Mononuclear cell (primary cell): ENCODE data around the gene ATXN3. TPM values are rescaled to one million over a fixed set of nuclear protein-coding genes. Genes with fewer than 3 reads are reported as not detected.
A peak's percentile ranks its signal among the peaks of the same experiment; 100 is the strongest.

Experiments used
- H3K27me3 ChIP-seq: 2 replicates; pipeline ENCODE4 v1.6.0; 2011; ENCODE audit warnings: low read length, control low read depth; ENCODE audit not compliant: insufficient read depth
- H3K4me1 ChIP-seq: 2 replicates; pipeline ENCODE4 v1.5.1; 2011; ENCODE audit warnings: mild to moderate bottlenecking, low read length, control low read depth; ENCODE audit not compliant: insufficient read depth
- H3K4me3 ChIP-seq: 2 replicates; pipeline ENCODE4 v1.5.1; 2011; ENCODE audit warnings: mild to moderate bottlenecking, low read length, moderate library complexity
- H3K9me3 ChIP-seq: 2 replicates; pipeline ENCODE4 v1.5.1; 2011; ENCODE audit warnings: low read depth, mild to moderate bottlenecking, control low read depth, low read length
- total RNA-seq: library from RNA; depleted of rRNA; stranded (reverse); fragments of >200 nt; gene quantifications from one replicate; pipeline ENCODE4 v1.2.3, GENCODE V29; 2012

Gene ATXN3
- total RNA-seq, 1 donor = 35.6 TPM

GRCh38 chr14:92039063-92039718 lies 67.2 kb downstream of the ATXN3 start:
- Histone ChIP-seq H3K9me3 (no peaks in the 10 kb centered on the region), H3K4me3 (peak overlapping the region; percentile 81)

DNA sequence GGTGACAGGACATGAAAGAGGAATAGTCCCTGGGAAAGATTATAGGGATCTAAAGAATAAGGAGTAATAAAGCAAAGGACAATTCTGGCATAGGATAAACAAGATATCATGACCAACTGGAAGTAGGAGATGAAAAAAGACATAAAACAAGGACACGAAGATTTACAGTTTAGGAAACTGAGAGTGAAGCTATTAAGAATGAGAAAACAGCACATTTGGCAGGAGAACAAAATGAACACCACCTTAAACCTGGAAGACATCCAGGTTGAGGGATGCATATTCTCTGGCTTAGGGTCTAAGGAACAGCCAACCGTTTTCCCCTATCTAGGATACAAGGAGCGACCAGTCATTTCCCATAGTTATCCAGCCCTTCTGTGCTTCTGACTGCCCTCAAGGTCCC lies 68.4 kb downstream of the ATXN3 start:
- H3K27me3 ChIP-seq = no peaks in the 10 kb centered on the region
- H3K4me1 ChIP-seq = peaks cover 38% of the 10 kb centered on the region
- no peak overlapping the region for H3K4me3 ChIP-seq
- no peaks in the 10 kb centered on the region for H3K9me3 ChIP-seq

More at GRCh38 chr14:92039063-92039718, 67.2 kb downstream of the ATXN3 start:
- no peaks in the 10 kb centered on the region for H3K27me3 ChIP-seq
- peaks cover 38% of the 10 kb centered on the region for H3K4me1 ChIP-seq

DNA sequence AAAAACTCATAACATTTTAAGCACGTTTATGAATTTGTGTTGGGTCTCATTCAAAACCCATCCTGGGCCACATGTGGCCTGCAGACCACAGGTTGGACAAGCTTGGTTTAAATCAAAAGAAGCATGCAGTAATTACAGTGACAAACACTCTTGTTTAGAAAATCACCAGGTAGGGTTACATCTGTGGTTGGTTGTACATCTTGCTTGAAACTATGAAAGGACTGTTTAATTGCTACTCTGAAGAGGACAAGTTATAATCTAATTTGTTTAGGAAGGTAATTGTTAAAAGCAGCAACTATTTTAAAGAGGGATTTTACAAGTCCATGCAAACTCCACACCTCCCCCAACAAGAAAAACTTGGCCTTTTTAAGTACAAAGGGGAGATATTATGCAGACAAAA lies 70.5 kb downstream of the ATXN3 start:
- H3K27me3 ChIP-seq = no peaks in the 10 kb centered on the region
- H3K9me3 ChIP-seq = no peaks in the 10 kb centered on the region
- H3K4me3 ChIP-seq = no peak overlapping the region
- H3K4me1 ChIP-seq = peaks cover 33% of the 10 kb centered on the region

GRCh38 chr14:92033906-92034687 lies 72.3 kb downstream of the ATXN3 start:
- Histone ChIP-seq H3K27me3 (no peaks in the 10 kb centered on the region), H3K4me3 (no peak overlapping the region), H3K9me3 (no peaks in the 10 kb centered on the region), H3K4me1 (peaks cover 24% of the 10 kb centered on the region)

DNA sequence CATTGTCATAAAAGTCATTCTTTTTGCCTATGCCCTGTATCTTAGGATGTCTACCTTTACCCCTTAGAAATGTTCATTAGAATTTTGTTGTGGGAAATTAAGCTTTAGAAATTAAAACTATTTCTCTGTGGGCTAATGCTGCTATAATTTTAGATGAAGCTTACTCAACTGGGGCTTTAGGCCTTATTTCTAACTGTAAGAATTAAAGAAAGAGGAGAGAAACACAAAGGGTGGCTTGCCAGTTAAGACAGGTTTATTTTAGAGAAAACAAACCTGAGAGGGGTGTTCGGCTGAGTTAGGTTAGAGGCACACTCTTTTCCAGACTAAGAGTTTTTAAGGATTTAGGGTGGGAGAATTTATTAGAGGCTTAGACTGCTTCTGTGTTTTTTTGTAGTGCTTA lies 72.9 kb downstream of the ATXN3 start:
- Histone ChIP-seq H3K27me3 (no peaks in the 10 kb centered on the region), H3K4me1 (peaks cover 19% of the 10 kb centered on the region), H3K4me3 (no peak overlapping the region), H3K9me3 (no peaks in the 10 kb centered on the region)

DNA sequence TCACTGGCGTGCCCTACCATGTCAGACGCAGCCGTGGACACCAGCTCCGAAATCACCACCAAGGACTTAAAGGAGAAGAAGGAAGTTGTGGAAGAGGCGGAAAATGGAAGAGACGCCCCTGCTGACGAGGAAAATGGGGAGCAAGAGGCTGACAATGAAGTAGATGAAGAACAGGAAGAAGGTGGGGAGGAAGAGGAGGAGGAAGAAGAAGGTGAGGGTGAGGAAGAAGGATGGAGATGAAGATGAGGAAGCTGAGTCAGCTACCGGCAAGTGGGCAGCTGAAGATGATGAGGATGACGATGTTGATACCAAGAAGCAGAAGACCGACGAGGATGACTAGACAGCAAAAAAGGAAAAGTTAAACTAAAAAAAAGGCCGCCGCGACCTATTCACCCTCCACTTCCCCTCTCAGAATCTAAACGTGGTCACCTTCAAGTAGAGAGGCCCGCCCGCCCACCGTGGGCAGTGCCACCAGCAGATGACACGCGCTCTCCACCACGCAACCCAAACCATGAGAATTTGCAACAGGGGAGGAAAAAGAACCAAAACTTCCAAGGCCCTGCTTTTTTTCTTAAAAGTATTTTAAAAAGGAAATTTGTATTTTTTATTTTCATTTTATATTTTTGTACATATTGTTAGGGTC lies 79.7 kb downstream of the ATXN3 start:
- Histone ChIP-seq H3K27me3 (no peaks in the 10 kb centered on the region), H3K4me1 (no peaks in the 10 kb centered on the region), H3K4me3 (no peak overlapping the region), H3K9me3 (no peaks in the 10 kb centered on the region)

- Histone ChIP-seq H3K9me3 (no peaks in the 10 kb centered on the region), H3K4me1 (no peaks in the 10 kb centered on the region), H3K27me3 (no peaks in the 10 kb centered on the region), H3K4me3 (no peak overlapping the region)
These were observed 84.3 kb downstream of the ATXN3 start for GRCh38 chr14:92022036-92022435.

DNA sequence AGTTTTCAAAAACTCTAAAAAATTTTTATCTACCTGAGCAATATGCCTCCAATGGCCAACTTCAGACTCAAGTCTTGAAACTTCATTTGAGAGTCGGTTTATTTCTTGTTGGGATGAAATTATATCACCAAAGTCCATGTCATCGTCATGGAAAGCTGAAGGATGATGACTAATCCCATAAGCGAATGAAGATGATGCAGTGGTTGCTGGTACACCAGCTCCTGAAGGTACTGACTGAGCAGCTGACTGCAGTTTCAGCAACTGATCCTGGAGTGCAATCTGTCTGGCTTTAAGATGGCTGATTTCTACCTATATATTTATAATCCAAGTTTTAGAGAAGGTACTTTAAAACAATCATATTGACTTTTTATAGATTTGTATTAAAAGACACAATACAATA lies 84.9 kb downstream of the ATXN3 start:
- Histone ChIP-seq H3K9me3 (no peaks in the 10 kb centered on the region), H3K4me1 (no peaks in the 10 kb centered on the region), H3K4me3 (no peak overlapping the region), H3K27me3 (no peaks in the 10 kb centered on the region)

- Histone ChIP-seq H3K27me3 (no peaks in the 10 kb centered on the region), H3K4me3 (no peak overlapping the region), H3K4me1 (no peaks in the 10 kb centered on the region), H3K9me3 (no peaks in the 10 kb centered on the region)
These were observed 92.3 kb downstream of the ATXN3 start for GRCh38 chr14:92014040-92014439.

DNA sequence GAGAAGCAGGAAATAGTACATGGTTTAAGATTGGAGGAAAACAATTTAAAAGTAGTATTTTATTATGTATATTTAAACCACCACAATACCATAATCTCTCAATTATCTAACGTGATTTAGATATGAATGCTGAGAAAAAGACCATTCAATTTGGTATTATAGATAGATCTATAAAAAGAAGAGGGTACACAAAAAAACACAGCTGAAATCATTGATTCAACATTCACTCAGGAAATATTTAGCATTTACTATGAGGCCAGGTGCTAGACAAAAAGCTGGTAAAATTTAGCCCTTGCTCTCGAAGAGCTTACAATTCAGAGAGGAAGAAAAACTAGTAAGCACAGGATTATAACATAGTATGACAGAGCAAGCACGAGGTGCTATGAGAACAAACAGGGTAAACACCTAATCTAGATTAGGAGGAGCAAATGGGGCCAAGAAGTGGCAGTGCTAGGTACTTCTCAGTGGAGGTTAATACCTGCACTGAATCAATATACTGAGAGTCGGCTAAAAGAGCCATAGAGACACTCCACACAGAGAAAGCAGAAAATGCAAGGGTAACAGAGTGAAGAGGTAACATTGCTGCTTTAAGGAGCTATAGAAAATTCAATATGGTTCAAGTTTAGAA lies 94.1 kb downstream of the ATXN3 start:
- H3K4me3 ChIP-seq = no peak overlapping the region
- no peaks in the 10 kb centered on the region for H3K9me3 ChIP-seq
- H3K27me3 ChIP-seq = no peaks in the 10 kb centered on the region
- H3K4me1 ChIP-seq = no peaks in the 10 kb centered on the region

DNA sequence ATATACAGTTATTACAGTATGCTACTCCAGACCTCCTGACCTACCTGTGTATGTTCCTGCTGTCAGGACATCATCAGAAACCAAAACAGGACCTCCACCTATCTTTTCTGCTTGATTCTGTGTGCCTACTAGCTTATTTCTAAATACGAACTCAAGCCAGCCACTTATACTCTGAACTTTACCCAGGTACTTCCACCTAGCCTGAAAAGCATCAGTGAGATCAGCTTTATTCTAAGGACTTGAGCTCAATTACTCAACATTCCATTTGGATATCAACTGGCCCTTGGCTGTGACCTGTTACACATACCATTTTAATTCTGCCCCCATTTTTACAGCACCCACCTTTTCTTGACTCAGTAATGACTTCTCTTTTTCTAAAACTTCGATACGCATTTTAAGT lies 95.7 kb downstream of the ATXN3 start:
- Histone ChIP-seq H3K4me1 (no peaks in the 10 kb centered on the region), H3K9me3 (no peaks in the 10 kb centered on the region), H3K27me3 (no peaks in the 10 kb centered on the region), H3K4me3 (no peak overlapping the region)

DNA sequence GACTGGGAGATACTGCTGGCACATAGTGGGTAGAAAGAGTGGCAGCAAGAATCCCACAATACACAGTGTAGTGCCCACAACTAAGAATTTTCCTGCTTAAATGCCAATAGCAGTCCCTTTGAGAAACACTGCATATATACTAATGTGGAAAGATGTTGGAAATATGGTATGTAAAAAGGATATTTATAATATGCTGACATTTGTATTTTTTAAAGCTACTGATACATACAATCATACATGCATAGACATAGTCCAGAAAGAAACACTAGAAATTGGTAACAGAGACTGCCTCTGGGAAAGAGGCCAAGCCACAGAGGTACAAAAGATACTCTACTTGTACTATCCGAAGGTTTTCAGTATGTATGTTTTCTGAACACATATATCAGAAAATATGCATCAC lies 96.8 kb downstream of the ATXN3 start:
- no peaks in the 10 kb centered on the region for H3K27me3 ChIP-seq
- no peaks in the 10 kb centered on the region for H3K4me1 ChIP-seq
- H3K4me3 ChIP-seq = no peak overlapping the region
- H3K9me3 ChIP-seq = no peaks in the 10 kb centered on the region
